ENCODE data around the gene TXNDC8.
"Not testable (repeated sequence)": the region's sequence is repeated elsewhere in the genome, so short reads cannot be mapped to it uniquely, and the experiment has no call there.

TXNDC8 gene

GRCh38 chr9:110364451-110364850 is 26.8 kb upstream of the TXNDC8 start:
- TF ChIP-seq CTCF (IDR thresholded peaks at IDR 0.05; ENCODE audit: poor library complexity, severe bottlenecking): no peak
- DNase-seq (ENCODE audit: low spot score): no peak
- H3K9me3 ChIP-seq (ENCODE audit: severe bottlenecking): no peaks in the 10 kb centered on the region
- H3K36me3 ChIP-seq (ENCODE audit: low read depth): no peaks in the 10 kb centered on the region; the same call in 1 of the 2 replicates
- ATAC-seq (ENCODE audit: low read depth): no peak
- H3K4me1 ChIP-seq (ENCODE audit: insufficient read depth, poor library complexity, severe bottlenecking): peaks cover 3% of the 10 kb centered on the region
- H3K27ac ChIP-seq (ENCODE audit: poor library complexity, severe bottlenecking): no peak overlapping the region
- H3K4me3 ChIP-seq (ENCODE audit: severe bottlenecking): no peak overlapping the region
- H3K27me3 ChIP-seq (ENCODE audit: insufficient read depth, poor library complexity, severe bottlenecking): no peaks in the 10 kb centered on the region

GRCh38 chr9:110358992-110359391 is 21.3 kb upstream of the TXNDC8 start:
- not testable (repeated sequence) for H3K4me1 ChIP-seq (ENCODE audit: insufficient read depth, poor library complexity, severe bottlenecking); H3K4me3 ChIP-seq (ENCODE audit: severe bottlenecking); DNase-seq (ENCODE audit: low spot score); H3K36me3 ChIP-seq (ENCODE audit: low read depth); ATAC-seq (ENCODE audit: low read depth); H3K27ac ChIP-seq (ENCODE audit: poor library complexity, severe bottlenecking); H3K9me3 ChIP-seq (ENCODE audit: severe bottlenecking); H3K27me3 ChIP-seq (ENCODE audit: insufficient read depth, poor library complexity, severe bottlenecking)

GRCh38 chr9:110357505-110357904 is 19.8 kb upstream of the TXNDC8 start:
- H3K9me3 ChIP-seq (ENCODE audit: severe bottlenecking): no peaks in the 10 kb centered on the region
- no peak for DNase-seq (ENCODE audit: low spot score)
- H3K36me3 ChIP-seq (ENCODE audit: low read depth): no peaks in the 10 kb centered on the region
- no peak overlapping the region for H3K27ac ChIP-seq (ENCODE audit: poor library complexity, severe bottlenecking)
- H3K4me1 ChIP-seq (ENCODE audit: insufficient read depth, poor library complexity, severe bottlenecking): no peaks in the 10 kb centered on the region
- H3K4me3 ChIP-seq (ENCODE audit: severe bottlenecking): no peak overlapping the region
- no peaks in the 10 kb centered on the region for H3K27me3 ChIP-seq (ENCODE audit: insufficient read depth, poor library complexity, severe bottlenecking)
- no peak for TF ChIP-seq CTCF (IDR thresholded peaks at IDR 0.05; ENCODE audit: poor library complexity, severe bottlenecking)
- peak; percentile 73 for ATAC-seq (ENCODE audit: low read depth)

- H3K27me3 ChIP-seq (ENCODE audit: insufficient read depth, poor library complexity, severe bottlenecking): no peaks in the 10 kb centered on the region
Observed at GRCh38 chr9:110356639-110357395, 19.2 kb upstream of the TXNDC8 start.

GRCh38 chr9:110355911-110356310 is 18.2 kb upstream of the TXNDC8 start:
- ATAC-seq (ENCODE audit: low read depth) (no peak), DNase-seq (ENCODE audit: low spot score) (no peak)
- H3K27ac ChIP-seq (ENCODE audit: poor library complexity, severe bottlenecking): no peak overlapping the region
- H3K27me3 ChIP-seq (ENCODE audit: insufficient read depth, poor library complexity, severe bottlenecking): no peaks in the 10 kb centered on the region
- H3K4me1 ChIP-seq (ENCODE audit: insufficient read depth, poor library complexity, severe bottlenecking): peaks cover 6% of the 10 kb centered on the region
- H3K4me3 ChIP-seq (ENCODE audit: severe bottlenecking): no peak overlapping the region
- no peaks in the 10 kb centered on the region for H3K36me3 ChIP-seq (ENCODE audit: low read depth)
- no peaks in the 10 kb centered on the region for H3K9me3 ChIP-seq (ENCODE audit: severe bottlenecking)
- no peak for TF ChIP-seq CTCF (IDR thresholded peaks at IDR 0.05; ENCODE audit: poor library complexity, severe bottlenecking)

More at GRCh38 chr9:110356639-110357395, 19.2 kb upstream of the TXNDC8 start:
- H3K36me3 ChIP-seq (ENCODE audit: low read depth): no peaks in the 10 kb centered on the region
- no peak for ATAC-seq (ENCODE audit: low read depth)
- no peak for DNase-seq (ENCODE audit: low spot score)
- H3K4me1 ChIP-seq (ENCODE audit: insufficient read depth, poor library complexity, severe bottlenecking): no peaks in the 10 kb centered on the region
- H3K9me3 ChIP-seq (ENCODE audit: severe bottlenecking): no peaks in the 10 kb centered on the region
- TF ChIP-seq CTCF (IDR thresholded peaks at IDR 0.05; ENCODE audit: poor library complexity, severe bottlenecking): no peak
- H3K4me3 ChIP-seq (ENCODE audit: severe bottlenecking): no peak overlapping the region
- no peak overlapping the region for H3K27ac ChIP-seq (ENCODE audit: poor library complexity, severe bottlenecking)
